ENCODE measurements around the gene MGAT4B. TPM values are rescaled to one million over a fixed set of nuclear protein-coding genes. Genes with fewer than 3 reads are reported as not detected.

MGAT4B gene
- total RNA-seq, 1 experiment from 2014 or later = 185 TPM

GRCh38 chr5:179827680-179828079, 21.0 kb upstream of the MGAT4B start:
- DNase-seq (ENCODE audit: low read depth) = peak; percentile 68

DNA sequence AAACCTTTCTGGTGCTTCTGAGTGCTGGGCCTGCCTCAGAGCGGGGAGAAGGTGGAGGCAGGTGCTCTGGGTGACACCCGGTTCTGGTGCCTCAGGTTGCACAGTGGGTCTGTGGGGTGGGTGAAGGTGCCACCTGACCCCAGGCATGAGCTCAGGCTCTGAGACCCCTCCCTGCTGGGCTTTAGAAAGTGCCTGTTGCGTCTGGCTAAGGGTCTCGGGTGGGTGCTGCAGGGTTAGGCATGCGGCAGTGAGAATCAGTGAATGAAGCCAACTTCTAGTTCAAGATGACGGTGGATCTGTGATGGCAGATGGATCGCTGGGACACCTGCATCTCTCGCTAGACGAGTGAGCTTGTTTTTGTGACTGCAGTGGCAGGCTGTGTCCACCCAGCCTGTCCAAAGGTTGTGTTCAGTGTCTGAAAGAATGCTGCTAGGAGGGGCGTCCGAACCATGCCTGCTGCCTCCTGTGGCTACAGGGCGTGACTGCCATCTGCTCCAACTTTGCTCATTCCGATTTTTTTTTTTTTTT, 19.1 kb upstream of the MGAT4B start:
- no peak for DNase-seq (ENCODE audit: low read depth)

- DNase-seq (ENCODE audit: low read depth) = no peak
Measured at GRCh38 chr5:179824745-179825112, 18.1 kb upstream of the MGAT4B start.

- DNase-seq (ENCODE audit: low read depth) = no peak
Measured at GRCh38 chr5:179823937-179824744, 17.5 kb upstream of the MGAT4B start.

GRCh38 chr5:179822444-179822990, 15.9 kb upstream of the MGAT4B start:
- DNase-seq (ENCODE audit: low read depth) = no peak

DNA sequence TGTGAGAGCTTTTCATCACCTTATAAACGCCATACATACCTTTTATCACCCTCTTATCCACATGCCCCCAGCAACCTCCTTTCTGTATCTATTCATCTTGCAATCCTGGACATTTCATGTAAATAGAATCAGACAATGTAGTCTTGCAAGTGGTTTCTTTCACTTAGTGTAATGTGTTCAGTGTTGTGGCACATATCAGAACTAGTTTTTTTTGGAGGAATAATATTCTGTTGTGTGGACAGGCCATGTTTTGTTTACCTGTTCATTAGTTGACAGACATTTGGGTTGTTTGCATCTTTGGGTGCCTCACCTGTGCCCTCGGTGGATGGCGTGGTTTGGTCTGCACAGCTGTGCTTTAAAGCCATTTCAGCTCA, 15.4 kb upstream of the MGAT4B start:
- no peak for DNase-seq (ENCODE audit: low read depth)

DNA sequence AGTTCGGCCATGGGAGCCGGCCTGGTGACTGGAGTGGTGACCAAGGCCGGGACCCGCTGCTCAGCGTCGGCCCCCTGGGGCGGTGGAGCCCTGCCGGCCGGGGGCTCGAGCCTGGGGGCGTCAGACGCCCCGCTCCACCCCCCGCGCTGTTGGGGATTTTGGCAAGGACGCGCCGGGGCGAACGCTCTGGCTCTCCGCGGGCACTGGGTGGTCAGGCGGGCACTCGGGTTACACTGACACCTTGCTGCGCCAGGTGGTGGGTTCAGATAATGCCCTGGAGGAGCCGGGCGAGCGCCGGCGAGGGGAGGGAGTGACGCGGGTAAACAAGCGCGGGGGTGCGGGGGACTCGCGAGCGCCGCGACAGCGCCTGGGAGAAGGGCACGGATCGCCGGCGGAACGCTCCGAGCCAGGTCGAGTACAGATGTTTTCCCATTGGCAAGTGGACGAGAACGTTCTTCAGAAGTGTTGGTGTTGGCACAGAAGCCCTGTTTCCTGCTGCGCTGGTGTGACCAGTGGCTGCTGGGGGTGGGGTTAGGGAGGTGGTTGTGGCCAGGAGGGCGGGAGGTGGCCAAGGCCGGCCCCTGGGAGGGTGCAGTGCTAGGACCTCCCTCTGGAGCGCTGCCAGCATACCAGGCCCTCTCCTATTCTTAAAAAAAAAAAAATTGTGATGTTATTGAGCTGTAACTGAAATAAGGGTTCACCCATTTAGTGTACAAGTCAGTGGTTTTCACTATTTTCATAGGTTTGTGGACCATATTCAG, 14.8 kb upstream of the MGAT4B start:
- peak; percentile 86 for DNase-seq (ENCODE audit: low read depth)

DNA sequence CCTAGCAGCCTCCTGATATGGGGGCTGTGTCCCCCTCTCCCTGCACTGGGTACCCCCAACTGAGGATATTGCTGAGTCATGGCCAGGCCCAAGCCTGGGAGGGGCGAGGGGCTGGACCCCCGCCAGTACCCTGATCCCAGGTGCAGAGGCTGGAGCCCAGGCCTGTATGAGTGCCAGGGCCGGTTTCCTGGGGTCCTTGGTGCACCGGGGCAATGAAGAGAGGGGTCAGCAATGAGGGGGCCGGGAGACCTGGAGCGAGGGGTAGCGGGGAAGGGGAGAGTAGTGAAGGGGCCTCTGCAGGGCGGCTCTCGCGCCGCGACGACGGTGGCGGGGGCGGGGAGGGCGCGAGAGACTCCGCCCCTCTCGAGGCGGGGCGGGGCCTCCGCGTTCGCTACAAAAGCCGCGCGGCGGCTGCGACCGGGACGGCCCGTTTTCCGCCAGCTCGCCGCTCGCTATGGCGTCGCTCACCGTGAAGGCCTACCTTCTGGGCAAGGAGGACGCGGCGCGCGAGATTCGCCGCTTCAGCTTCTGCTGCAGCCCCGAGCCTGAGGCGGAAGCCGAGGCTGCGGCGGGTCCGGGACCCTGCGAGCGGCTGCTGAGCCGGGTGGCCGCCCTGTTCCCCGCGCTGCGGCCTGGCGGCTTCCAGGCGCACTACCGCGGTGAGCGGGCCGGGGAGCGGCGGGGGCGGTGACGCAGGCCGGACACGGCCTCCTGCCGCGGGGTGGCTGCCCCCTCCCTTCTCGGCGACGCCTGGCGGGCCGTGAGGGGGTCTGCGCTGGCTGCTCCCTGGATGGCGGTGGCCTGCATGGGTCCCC, 14.0 kb upstream of the MGAT4B start, which contains the start of gene SQSTM1:
SQSTM1 (plus strand) TSS at position 423 of the 815 bp plus-strand sequence; CDS start at position 455, 32 bp downstream.
- DNase-seq (ENCODE audit: low read depth) = peak; percentile 60

GRCh38 chr5:179820127-179820482, 13.4 kb upstream of the MGAT4B start:
- DNase-seq (ENCODE audit: low read depth) = no peak

- DNase-seq (ENCODE audit: low read depth) = peak; percentile 82
Measured at GRCh38 chr5:179819296-179820126, 12.8 kb upstream of the MGAT4B start.

DNA sequence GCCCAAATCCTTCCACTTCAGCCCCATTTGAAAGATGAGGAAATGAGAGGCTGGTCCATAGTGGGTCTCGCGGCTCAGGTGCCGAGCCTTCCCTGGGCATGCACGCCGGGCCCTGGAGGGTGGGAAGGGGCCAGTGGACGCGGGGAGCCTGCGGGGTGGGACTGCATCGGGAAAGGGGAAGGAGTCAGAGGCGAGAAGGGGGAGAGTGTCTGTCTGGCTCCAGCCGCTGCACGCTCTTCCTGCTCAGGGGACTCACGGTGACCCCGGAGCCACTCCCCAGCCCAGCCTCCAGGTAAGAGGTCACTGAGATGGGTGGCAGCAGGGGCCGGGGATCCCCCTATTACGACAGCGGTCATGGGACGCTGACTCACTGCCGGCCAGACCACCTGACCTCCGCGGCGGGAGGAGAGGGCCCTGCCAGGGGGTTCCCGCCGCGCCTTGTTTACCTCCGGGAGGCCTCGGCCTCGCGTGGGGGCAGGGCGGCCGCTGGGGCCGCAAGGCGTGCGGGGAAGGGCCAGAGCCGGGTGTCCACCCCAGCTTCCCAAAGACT, 12.2 kb upstream of the MGAT4B start:
- DNase-seq (ENCODE audit: low read depth) = peak; percentile 96

GRCh38 chr5:179817890-179818745, 11.5 kb upstream of the MGAT4B start:
- DNase-seq (ENCODE audit: low read depth) = no peak

GRCh38 chr5:179817470-179817840, 10.8 kb upstream of the MGAT4B start:
- no peak for DNase-seq (ENCODE audit: low read depth)

DNA sequence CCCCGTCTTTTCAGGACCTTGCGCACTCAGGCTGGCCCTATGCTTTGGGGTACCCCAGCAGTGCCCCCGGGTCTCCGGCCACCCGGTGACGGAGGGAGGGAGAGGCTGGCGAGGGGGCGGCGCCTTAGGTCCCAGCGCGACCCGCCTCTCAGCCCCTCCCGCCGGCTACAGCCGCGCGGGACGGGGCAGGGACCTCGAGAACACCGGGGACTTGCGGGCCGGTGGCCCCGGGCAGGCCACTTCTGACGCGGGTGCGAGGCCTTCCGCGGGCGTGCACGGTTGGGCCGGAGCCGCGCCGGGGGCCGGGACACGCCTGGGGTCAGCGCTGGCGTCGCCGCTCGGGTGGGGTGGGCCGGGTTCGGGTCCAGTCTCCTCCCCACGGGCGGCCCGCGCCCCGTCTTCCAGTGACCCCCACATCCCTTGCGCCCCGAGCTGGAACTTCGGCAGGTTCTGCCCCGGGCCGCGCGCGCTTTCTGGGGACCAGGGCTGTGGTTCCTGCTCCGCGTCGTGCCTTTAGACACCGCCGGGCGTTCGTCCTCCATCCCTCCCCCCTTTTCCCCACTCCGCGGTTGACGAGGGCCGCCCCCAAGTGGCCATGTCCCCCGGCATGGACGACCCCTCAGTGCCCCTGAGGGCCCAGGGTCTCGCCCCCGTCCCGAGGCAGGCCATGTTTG, 10.3 kb upstream of the MGAT4B start:
- DNase-seq (ENCODE audit: low read depth) = no peak

DNA sequence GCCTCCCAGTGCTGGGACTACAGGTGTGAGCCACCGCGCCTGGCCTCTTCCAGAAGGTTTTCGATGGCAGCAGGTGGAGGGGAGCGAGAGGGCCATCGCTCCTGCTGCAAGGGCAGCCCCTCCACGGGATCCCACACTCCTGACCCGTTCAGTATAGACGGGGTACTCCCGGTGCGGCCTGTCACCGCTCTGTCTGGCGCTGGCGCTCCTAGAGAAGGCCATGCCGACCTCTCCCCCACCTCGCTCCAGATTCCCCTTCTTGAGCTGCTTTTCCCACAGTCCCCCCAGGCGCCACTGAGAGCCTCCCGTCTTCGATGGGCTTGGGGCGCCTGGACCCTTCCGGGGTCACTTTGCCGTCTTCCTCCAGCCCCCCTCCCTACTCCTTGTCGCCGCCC, 9.7 kb upstream of the MGAT4B start:
- no peak for DNase-seq (ENCODE audit: low read depth)

DNA sequence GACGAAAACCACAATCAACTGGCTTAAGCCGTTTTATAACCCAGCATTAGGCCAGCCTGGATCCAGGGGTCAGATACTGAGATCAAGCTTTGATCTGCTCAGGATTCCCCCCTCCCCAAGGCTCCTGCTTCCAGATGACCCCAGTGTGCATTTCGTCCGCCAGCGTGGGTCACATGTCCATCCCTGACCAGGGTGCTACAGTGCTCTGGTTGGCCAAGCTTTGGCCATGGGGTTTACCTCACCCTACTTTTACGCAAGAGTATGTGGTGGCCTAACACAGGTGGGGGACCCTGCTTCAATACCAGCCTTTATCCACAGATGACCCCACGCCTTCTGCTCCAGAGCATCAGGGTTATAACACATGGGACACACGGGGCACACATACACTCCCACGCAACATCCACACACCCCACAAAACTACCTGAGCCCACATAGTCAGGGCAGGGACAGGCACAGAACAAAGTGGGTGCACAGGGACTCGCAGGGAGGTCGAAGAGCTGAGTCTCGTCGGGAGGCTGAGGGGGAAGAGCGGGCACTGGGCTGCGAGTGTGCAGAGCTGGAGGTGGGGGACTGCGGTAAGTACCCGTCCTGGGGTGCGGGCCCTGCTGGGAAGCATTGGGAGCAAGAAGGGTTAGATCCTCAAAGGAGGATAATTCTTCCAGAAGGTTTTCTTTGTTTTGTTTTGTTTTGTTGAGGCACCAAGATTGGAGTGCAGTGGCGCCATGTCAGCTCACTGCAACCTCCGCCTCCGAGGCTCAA, 9.0 kb upstream of the MGAT4B start:
- DNase-seq (ENCODE audit: low read depth) = no peak

GRCh38 chr5:179814090-179814489, 7.4 kb upstream of the MGAT4B start:
- DNase-seq (ENCODE audit: low read depth) = no peak
